ENCODE measurements around the gene ELL2. TPM values are rescaled to one million over a fixed set of nuclear protein-coding genes. Genes with fewer than 3 reads are reported as not detected.
"Not testable (repeated sequence)": the region's sequence is repeated elsewhere in the genome, so short reads cannot be mapped to it uniquely, and the experiment has no call there.

ELL2 gene
- total RNA-seq, 2 donors from 2014 or later = 80.0 to 104 TPM

- H3K27me3 ChIP-seq (replicated peaks; ENCODE audit: insufficient read depth) = no peaks in the 10 kb centered on the region
- TF ChIP-seq CTCF (IDR thresholded peaks at IDR 0.05) (no peak), POLR2AphosphoS5 (IDR thresholded peaks at IDR 0.05) (no peak), POLR2A (IDR thresholded peaks at IDR 0.05) (no peak)
- H3K4me1 ChIP-seq (replicated peaks) = no peaks in the 10 kb centered on the region
- no peaks in the 10 kb centered on the region for H3K9me3 ChIP-seq
- no peak overlapping the region for H3K27ac ChIP-seq
- WGBS = 82% methylated on average over 5 of the region's 5 CpGs
- no peak overlapping the region for H3K4me3 ChIP-seq
- intact Hi-C loops (cut with DNase I) = no loop called here
- DNase-seq (ENCODE audit: low spot score) = no peak
- H3K36me3 ChIP-seq = no peaks in the 10 kb centered on the region
Observed at GRCh38 chr5:95907067-95907705, 54.5 kb downstream of the ELL2 start.

GRCh38 chr5:95906398-95906797 is 55.3 kb downstream of the ELL2 start:
- H3K36me3 ChIP-seq; H3K4me3 ChIP-seq; H3K9me3 ChIP-seq; H3K4me1 ChIP-seq (replicated peaks); H3K27ac ChIP-seq; intact Hi-C loops (cut with DNase I); H3K27me3 ChIP-seq (replicated peaks; ENCODE audit: insufficient read depth); DNase-seq (ENCODE audit: low spot score): not testable (repeated sequence)
- WGBS = 90% methylated on average over 3 of the region's 3 CpGs

GRCh38 chr5:95904827-95905226 is 56.8 kb downstream of the ELL2 start:
- 96% methylated on average over 5 of the region's 5 CpGs for WGBS
- Histone ChIP-seq H3K9me3 (no peaks in the 10 kb centered on the region), H3K4me3 (no peak overlapping the region), H3K27ac (no peak overlapping the region), H3K36me3 (no peaks in the 10 kb centered on the region), H3K4me1 (replicated peaks) (no peaks in the 10 kb centered on the region), H3K27me3 (replicated peaks; ENCODE audit: insufficient read depth) (no peaks in the 10 kb centered on the region)
- intact Hi-C loops (cut with DNase I) = no loop called here
- DNase-seq (ENCODE audit: low spot score) = no peak
- TF ChIP-seq CTCF (IDR thresholded peaks at IDR 0.05) = no peak
- no peak for TF ChIP-seq POLR2A (IDR thresholded peaks at IDR 0.05)
- TF ChIP-seq POLR2AphosphoS5 (IDR thresholded peaks at IDR 0.05) = no peak

- H3K4me3 ChIP-seq = no peak overlapping the region
- TF ChIP-seq POLR2A (IDR thresholded peaks at IDR 0.05) = no peak
- TF ChIP-seq CTCF (IDR thresholded peaks at IDR 0.05) = no peak
- TF ChIP-seq POLR2AphosphoS5 (IDR thresholded peaks at IDR 0.05) = no peak
- 94% methylated on average over 4 of the region's 4 CpGs for WGBS
- no peaks in the 10 kb centered on the region for H3K9me3 ChIP-seq
- H3K27ac ChIP-seq = no peak overlapping the region
- H3K27me3 ChIP-seq (replicated peaks; ENCODE audit: insufficient read depth) = no peaks in the 10 kb centered on the region
- no peaks in the 10 kb centered on the region for H3K36me3 ChIP-seq
- DNase-seq (ENCODE audit: low spot score) = no peak
- H3K4me1 ChIP-seq (replicated peaks) = no peaks in the 10 kb centered on the region
- intact Hi-C loops (cut with DNase I) = no loop called here
Observed at GRCh38 chr5:95903838-95904237, 57.8 kb downstream of the ELL2 start.

- Histone ChIP-seq H3K27ac (no peak overlapping the region), H3K4me3 (no peak overlapping the region), H3K4me1 (replicated peaks) (no peaks in the 10 kb centered on the region), H3K9me3 (no peaks in the 10 kb centered on the region), H3K27me3 (replicated peaks; ENCODE audit: insufficient read depth) (no peaks in the 10 kb centered on the region), H3K36me3 (no peaks in the 10 kb centered on the region)
- no peak for DNase-seq (ENCODE audit: low spot score)
- intact Hi-C loops (cut with DNase I) = no loop called here
- WGBS = 90% methylated on average over 11 of the region's 11 CpGs
- no peak for TF ChIP-seq POLR2A (IDR thresholded peaks at IDR 0.05)
- no peak for TF ChIP-seq CTCF (IDR thresholded peaks at IDR 0.05)
- TF ChIP-seq POLR2AphosphoS5 (IDR thresholded peaks at IDR 0.05) = no peak
Observed at GRCh38 chr5:95901676-95902627, 59.7 kb downstream of the ELL2 start.

Data from prostate gland (tissue), 2 donors.